HEK293 (cell line): Measurements from ENCODE around the gene NXN.

Source experiments
- BCL11A ChIP-seq: fragments of 450-650 bp; formaldehyde crosslinking; IDR thresholded peaks from 2 replicates; pipeline ENCODE4 v1.5.1; 2016; ENCODE audit warnings: low read depth, missing biosample characterization, missing genetic modification characterization
- GFI1B ChIP-seq: fragments of 450-650 bp; formaldehyde crosslinking; IDR thresholded peaks from 2 replicates; pipeline ENCODE4 v1.5.1; 2016; ENCODE audit warnings: missing biosample characterization, missing genetic modification characterization
- GLI2 ChIP-seq: fragments of 450-650 bp; formaldehyde crosslinking; IDR thresholded peaks from 2 replicates; pipeline ENCODE4; 2017; ENCODE audit warnings: missing biosample characterization, missing genetic modification characterization, low read depth, borderline replicate concordance
- KLF10 ChIP-seq: fragments of 450-650 bp; IDR thresholded peaks from 2 replicates; pipeline ENCODE4 v1.5.1; 2018; ENCODE audit warnings: missing biosample characterization, mild to moderate bottlenecking, missing genetic modification characterization
- KLF16 ChIP-seq: fragments of 450-650 bp; formaldehyde crosslinking; IDR thresholded peaks from 2 replicates; pipeline ENCODE4 v1.5.1; 2017; ENCODE audit warnings: missing biosample characterization, missing genetic modification characterization
- MEIS1 ChIP-seq: sonication (generic); formaldehyde crosslinking; IDR thresholded peaks from 2 replicates; pipeline ENCODE4 v1.8.1; 2022; ENCODE audit warnings: missing genetic modification reagents, mild to moderate bottlenecking, borderline replicate concordance
- MZF1 ChIP-seq: fragments of 450-650 bp; formaldehyde crosslinking; IDR thresholded peaks from 2 replicates; pipeline ENCODE4 v1.5.1; 2017; ENCODE audit warnings: missing biosample characterization, missing genetic modification characterization, borderline replicate concordance
- REST ChIP-seq: fragments of 450-650 bp; formaldehyde crosslinking; IDR thresholded peaks from 2 replicates; pipeline ENCODE4 v1.5.1; 2016; ENCODE audit warnings: missing biosample characterization, missing genetic modification characterization
- SETDB1 ChIP-seq: IDR thresholded peaks from one replicate; pipeline ENCODE4 v1.6.1; 2017; ENCODE audit warnings: mild to moderate bottlenecking, low read length, moderate library complexity, mixed read lengths; ENCODE audit not compliant: insufficient read length
- ZBTB1 ChIP-seq: fragments of 450-650 bp; formaldehyde crosslinking; IDR thresholded peaks from 2 replicates; pipeline ENCODE4 v1.5.1; 2016; ENCODE audit warnings: missing biosample characterization, missing genetic modification characterization
- ZBTB11 ChIP-seq: fragments of 450-650 bp; formaldehyde crosslinking; conservative IDR thresholded peaks from 2 replicates; pipeline ENCODE4 v1.5.1; 2016; ENCODE audit warnings: low read depth, missing biosample characterization, missing genetic modification characterization
- ZNF112 ChIP-seq: fragments of 450-650 bp; formaldehyde crosslinking; IDR thresholded peaks from 2 replicates; pipeline ENCODE4 v1.5.0; 2017; ENCODE audit warnings: missing biosample characterization, missing genetic modification characterization
- ZNF146 ChIP-seq: fragments of 450-650 bp; formaldehyde crosslinking; IDR thresholded peaks from 2 replicates; pipeline ENCODE4 v1.5.1; 2016; ENCODE audit warnings: missing biosample characterization, missing genetic modification characterization
- ZNF157 ChIP-seq: fragments of 450-650 bp; formaldehyde crosslinking; IDR thresholded peaks from 2 replicates; pipeline ENCODE4 v1.5.1; 2016; ENCODE audit warnings: missing biosample characterization, missing genetic modification characterization
- ZNF16 ChIP-seq: fragments of 450-650 bp; formaldehyde crosslinking; IDR thresholded peaks from 2 replicates; pipeline ENCODE4 v1.5.1; 2016; ENCODE audit warnings: low read depth, missing biosample characterization, missing genetic modification characterization
- ZNF211 ChIP-seq: fragments of 450-650 bp; formaldehyde crosslinking; IDR thresholded peaks from 2 replicates; pipeline ENCODE4 v1.5.1; 2016; ENCODE audit warnings: low read depth, missing biosample characterization, missing genetic modification characterization
- ZNF221 ChIP-seq: fragments of 450-650 bp; formaldehyde crosslinking; IDR thresholded peaks from 2 replicates; pipeline ENCODE4 v1.5.1; 2017; ENCODE audit warnings: missing biosample characterization, missing genetic modification characterization, borderline replicate concordance
- ZNF223 ChIP-seq: fragments of 450-650 bp; formaldehyde crosslinking; IDR thresholded peaks from 2 replicates; pipeline ENCODE4 v1.5.1; 2016; ENCODE audit warnings: missing biosample characterization, missing genetic modification characterization
- ZNF514 ChIP-seq: fragments of 450-650 bp; formaldehyde crosslinking; IDR thresholded peaks from 2 replicates; pipeline ENCODE4 v1.5.1; 2016; ENCODE audit warnings: missing biosample characterization, missing genetic modification characterization
- ZNF544 ChIP-seq: fragments of 450-650 bp; formaldehyde crosslinking; IDR thresholded peaks from 2 replicates; pipeline ENCODE4 v1.5.0; 2017; ENCODE audit warnings: missing biosample characterization, missing genetic modification characterization
- ZNF558 ChIP-seq: fragments of 450-650 bp; formaldehyde crosslinking; IDR thresholded peaks from 2 replicates; pipeline ENCODE4 v1.5.1; 2016; ENCODE audit warnings: missing biosample characterization, missing genetic modification characterization
- ZNF776 ChIP-seq: fragments of 450-650 bp; formaldehyde crosslinking; IDR thresholded peaks from 2 replicates; pipeline ENCODE4 v1.5.0; 2017; ENCODE audit warnings: missing biosample characterization, missing genetic modification characterization, borderline replicate concordance
- ZNF843 ChIP-seq: fragments of 450-650 bp; formaldehyde crosslinking; IDR thresholded peaks from 2 replicates; pipeline ENCODE4 v1.5.1; 2016; ENCODE audit warnings: missing biosample characterization, missing genetic modification characterization
- ZSCAN23 ChIP-seq: fragments of 450-650 bp; formaldehyde crosslinking; IDR thresholded peaks from 2 replicates; pipeline ENCODE4 v1.5.1; 2016; ENCODE audit warnings: missing biosample characterization, missing genetic modification characterization
- TF ChIP-seq, protein P1 (sequence below): fragments of 450-650 bp; formaldehyde crosslinking; IDR thresholded peaks from 2 replicates; pipeline ENCODE4 v1.5.1; 2016; ENCODE audit warnings: missing biosample characterization, missing genetic modification characterization, borderline replicate concordance
- TF ChIP-seq, protein P2 (sequence below): fragments of 450-650 bp; formaldehyde crosslinking; IDR thresholded peaks from 2 replicates; pipeline ENCODE4 v1.5.1; 2016; ENCODE audit warnings: missing biosample characterization, missing genetic modification characterization
- TF ChIP-seq, protein P3 (sequence below): fragments of 450-650 bp; formaldehyde crosslinking; IDR thresholded peaks from 2 replicates; pipeline ENCODE4 v1.5.1; 2016; ENCODE audit warnings: missing biosample characterization, missing genetic modification characterization, borderline replicate concordance

NXN gene

GRCh38 chr17:956905-957304, 22.7 kb downstream of the NXN start (continued):
- TF ChIP-seq MEIS1 (CRISPR knock-in tag) (no peak), ZNF514 (no peak), ZNF223 (tag by site-specific recombination) (no peak), ZNF544 (tag by site-specific recombination) (no peak), ZNF843 (tag by site-specific recombination) (peak; percentile 38; the same call in 1 of the 2 replicates), REST (tag by site-specific recombination) (no peak), ZNF112 (tag by site-specific recombination) (no peak), GLI2 (no peak), KLF16 (tag by site-specific recombination) (peak; percentile 33; the same call in 1 of the 2 replicates), ZNF776 (no peak), MZF1 (no peak), ZNF146 (tag by site-specific recombination) (no peak), ZBTB11 (no peak), ZNF211 (no peak), ZNF221 (tag by site-specific recombination) (no peak), SETDB1 (no peak), ZBTB1 (tag by site-specific recombination) (no peak), ZNF16 (tag by site-specific recombination) (no peak), GFI1B (tag by site-specific recombination) (0 out of 2 replicates have a peak, but pooled peaks have one; percentile 40), ZNF558 (tag by site-specific recombination) (no peak), ZNF157 (tag by site-specific recombination) (no peak), BCL11A (tag by site-specific recombination) (peak; percentile 75; the same call in 1 of the 2 replicates), KLF10 (tag by site-specific recombination) (peak; percentile 86), ZSCAN23 (tag by site-specific recombination) (peak; percentile 71)
- TF ChIP-seq, protein P1, sequence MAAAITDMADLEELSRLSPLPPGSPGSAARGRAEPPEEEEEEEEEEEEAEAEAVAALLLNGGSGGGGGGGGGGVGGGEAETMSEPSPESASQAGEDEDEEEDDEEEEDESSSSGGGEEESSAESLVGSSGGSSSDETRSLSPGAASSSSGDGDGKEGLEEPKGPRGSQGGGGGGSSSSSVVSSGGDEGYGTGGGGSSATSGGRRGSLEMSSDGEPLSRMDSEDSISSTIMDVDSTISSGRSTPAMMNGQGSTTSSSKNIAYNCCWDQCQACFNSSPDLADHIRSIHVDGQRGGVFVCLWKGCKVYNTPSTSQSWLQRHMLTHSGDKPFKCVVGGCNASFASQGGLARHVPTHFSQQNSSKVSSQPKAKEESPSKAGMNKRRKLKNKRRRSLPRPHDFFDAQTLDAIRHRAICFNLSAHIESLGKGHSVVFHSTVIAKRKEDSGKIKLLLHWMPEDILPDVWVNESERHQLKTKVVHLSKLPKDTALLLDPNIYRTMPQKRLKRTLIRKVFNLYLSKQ, result no peak
- TF ChIP-seq, protein P2, sequence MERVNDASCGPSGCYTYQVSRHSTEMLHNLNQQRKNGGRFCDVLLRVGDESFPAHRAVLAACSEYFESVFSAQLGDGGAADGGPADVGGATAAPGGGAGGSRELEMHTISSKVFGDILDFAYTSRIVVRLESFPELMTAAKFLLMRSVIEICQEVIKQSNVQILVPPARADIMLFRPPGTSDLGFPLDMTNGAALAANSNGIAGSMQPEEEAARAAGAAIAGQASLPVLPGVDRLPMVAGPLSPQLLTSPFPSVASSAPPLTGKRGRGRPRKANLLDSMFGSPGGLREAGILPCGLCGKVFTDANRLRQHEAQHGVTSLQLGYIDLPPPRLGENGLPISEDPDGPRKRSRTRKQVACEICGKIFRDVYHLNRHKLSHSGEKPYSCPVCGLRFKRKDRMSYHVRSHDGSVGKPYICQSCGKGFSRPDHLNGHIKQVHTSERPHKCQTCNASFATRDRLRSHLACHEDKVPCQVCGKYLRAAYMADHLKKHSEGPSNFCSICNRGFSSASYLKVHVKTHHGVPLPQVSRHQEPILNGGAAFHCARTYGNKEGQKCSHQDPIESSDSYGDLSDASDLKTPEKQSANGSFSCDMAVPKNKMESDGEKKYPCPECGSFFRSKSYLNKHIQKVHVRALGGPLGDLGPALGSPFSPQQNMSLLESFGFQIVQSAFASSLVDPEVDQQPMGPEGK (tag by site-specific recombination), result no peak
- TF ChIP-seq, protein P3, sequence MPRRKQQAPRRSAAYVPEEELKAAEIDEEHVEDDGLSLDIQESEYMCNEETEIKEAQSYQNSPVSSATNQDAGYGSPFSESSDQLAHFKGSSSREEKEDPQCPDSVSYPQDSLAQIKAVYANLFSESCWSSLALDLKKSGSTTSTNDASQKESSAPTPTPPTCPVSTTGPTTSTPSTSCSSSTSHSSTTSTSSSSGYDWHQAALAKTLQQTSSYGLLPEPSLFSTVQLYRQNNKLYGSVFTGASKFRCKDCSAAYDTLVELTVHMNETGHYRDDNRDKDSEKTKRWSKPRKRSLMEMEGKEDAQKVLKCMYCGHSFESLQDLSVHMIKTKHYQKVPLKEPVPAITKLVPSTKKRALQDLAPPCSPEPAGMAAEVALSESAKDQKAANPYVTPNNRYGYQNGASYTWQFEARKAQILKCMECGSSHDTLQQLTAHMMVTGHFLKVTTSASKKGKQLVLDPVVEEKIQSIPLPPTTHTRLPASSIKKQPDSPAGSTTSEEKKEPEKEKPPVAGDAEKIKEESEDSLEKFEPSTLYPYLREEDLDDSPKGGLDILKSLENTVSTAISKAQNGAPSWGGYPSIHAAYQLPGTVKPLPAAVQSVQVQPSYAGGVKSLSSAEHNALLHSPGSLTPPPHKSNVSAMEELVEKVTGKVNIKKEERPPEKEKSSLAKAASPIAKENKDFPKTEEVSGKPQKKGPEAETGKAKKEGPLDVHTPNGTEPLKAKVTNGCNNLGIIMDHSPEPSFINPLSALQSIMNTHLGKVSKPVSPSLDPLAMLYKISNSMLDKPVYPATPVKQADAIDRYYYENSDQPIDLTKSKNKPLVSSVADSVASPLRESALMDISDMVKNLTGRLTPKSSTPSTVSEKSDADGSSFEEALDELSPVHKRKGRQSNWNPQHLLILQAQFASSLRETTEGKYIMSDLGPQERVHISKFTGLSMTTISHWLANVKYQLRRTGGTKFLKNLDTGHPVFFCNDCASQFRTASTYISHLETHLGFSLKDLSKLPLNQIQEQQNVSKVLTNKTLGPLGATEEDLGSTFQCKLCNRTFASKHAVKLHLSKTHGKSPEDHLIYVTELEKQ, result peak; percentile 72; the same call in 1 of the 2 replicates
